CD4-positive, alpha-beta T cell treated with Interleukin-15 for 1 hour (primary cell): Measurements from ENCODE around the gene B3GALT6.

Source experiments
- DNase-seq: peaks from one replicate; pipeline ENCODE4 v3.0.0-alpha.2; 2020

The B3GALT6 gene

DNA sequence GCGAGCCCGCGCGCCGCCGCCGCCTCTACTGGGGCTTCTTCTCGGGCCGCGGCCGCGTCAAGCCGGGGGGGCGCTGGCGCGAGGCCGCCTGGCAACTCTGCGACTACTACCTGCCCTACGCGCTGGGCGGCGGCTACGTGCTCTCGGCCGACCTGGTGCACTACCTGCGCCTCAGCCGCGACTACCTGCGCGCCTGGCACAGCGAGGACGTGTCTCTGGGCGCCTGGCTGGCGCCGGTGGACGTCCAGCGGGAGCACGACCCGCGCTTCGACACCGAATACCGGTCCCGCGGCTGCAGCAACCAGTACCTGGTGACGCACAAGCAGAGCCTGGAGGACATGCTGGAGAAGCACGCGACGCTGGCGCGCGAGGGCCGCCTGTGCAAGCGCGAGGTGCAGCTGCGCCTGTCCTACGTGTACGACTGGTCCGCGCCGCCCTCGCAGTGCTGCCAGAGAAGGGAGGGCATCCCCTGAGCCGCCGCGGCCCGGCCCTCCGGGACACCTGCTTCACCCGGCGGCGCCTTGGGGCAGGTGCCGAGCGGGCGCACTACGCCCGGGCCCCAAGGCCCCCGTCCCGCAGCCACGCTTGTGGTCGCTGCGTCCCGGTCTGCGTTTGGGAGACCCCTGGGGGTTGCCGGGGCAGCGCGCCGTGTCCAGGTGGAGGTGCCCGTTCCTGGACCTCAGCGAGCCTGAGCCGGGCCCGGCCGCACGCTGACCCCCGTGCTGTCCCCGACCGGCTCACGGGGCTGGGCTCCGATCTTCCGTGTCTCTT lies 944 bp downstream of the B3GALT6 start:
- DNase-seq = no peak

DNA sequence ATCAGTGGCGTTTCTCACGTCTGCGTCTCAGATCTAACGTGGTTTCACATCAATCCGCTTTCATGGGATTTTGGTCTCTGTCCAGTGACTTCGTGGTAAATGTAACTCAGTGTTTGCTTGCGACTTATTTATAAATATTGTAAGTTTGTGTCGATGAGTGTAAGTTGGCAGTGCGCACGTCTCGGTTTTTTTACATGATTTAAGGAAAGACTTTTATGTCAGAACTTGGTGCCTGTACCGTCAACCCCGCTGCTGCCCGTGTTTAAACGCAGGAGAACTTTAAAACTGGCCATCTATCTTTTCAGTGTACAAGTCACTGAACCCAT lies 1.5 kb downstream of the B3GALT6 start:
- DNase-seq = no peak

- no peak for DNase-seq
These were observed 2.3 kb downstream of the B3GALT6 start for GRCh38 chr1:1234180-1234808.

DNA sequence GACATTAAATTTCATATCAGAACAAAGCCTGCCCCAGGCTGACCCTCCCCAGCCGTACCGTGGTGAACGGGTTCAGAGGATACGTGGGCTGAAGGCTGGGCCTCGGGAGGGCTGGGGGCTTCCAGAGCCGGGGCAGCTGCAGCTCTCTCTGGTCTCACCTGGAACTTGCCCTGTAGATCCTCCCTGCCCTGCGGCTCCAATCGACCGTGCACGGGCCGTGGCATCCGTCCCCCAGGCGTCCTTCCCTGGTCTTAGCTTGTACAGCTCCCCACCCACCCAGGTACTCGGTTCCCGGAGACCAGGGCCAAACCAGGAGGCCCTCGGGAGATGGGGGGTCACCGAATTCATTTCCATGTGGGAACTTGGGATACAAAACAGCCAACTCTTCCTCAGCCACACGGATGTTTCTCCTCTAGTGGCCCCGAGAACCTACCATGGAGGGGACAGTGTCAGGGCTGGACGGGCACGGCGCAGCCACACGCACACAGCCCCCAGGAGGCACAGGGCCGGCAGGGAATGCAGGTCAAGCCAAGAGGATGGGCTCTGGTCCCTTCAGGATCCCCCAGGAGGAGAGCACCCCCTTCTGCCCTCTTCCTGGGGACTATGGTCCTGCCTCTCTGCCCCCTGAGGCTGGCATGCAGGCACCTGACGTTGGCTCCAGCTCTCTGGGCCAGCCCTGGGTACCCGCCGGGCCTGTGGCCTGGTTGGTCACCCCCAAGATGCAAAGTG lies 3.1 kb downstream of the B3GALT6 start:
- DNase-seq = no peak

- DNase-seq = no peak
These were observed 4.2 kb downstream of the B3GALT6 start for GRCh38 chr1:1236176-1236763.

GRCh38 chr1:1236945-1237873 lies 5.2 kb downstream of the B3GALT6 start:
- DNase-seq = no peak

DNA sequence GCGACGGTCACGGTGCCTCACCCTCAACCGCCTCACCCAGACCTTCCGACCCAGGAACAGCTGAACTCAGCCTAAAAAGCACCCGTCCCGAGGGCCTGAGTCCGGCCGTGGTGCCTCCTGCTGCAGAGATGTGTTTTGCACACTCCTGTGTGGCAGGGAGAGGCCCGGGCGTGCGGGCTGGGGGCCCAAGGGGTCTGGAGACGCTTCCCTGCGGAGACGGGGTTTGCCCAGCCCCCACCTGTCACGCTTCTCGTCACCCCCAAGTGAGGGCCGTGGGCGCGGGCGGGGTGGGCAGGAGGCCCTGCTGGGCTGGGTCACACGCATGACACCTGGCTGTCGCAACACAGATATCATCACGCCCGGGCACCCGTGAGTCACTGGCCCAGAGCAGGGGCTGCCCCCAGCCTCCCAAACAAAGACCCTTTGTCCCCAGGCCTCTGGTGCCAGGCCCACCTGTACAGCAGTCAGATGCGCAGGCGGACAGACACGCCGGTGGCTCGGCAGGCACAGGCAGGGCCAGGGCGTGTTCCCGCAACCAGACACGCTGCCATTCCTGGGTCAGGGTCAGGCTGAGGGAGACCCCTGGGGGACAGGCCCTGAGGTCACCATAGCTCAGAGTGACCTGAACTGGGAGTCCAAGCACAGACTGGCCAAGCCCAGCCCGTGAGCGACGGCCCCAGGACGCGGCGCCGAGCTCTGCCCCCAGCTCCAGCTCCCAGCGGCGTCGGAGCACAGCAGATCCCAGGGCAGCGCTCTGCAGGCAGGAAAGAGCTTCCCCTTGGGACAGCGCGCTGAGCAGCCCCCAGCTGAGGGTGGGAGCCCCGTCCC lies 6.1 kb downstream of the B3GALT6 start:
- DNase-seq = no peak

GRCh38 chr1:1238702-1239178 lies 6.7 kb downstream of the B3GALT6 start:
- no peak for DNase-seq

DNA sequence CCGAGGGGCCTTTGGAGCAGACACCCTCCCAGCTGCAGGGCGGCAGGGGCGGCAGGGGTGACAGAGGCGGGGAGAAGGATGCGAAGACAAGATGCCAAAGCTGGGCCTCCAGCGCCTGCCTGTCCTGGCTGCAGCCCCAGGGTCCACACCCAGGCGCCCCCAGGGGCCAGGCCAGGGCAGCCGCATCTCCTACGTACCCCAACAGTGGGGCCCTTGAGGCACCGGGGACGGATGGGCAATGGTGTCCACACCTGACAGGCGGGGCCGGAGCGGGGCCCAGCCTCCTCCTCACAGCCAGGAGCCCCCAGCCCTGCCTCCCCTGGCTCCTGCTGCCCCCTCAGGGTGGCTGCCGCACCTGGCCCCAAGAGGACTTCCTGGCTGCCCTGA lies 7.2 kb downstream of the B3GALT6 start:
- no peak for DNase-seq

GRCh38 chr1:1239614-1240347 lies 7.7 kb downstream of the B3GALT6 start:
- DNase-seq = no peak

DNA sequence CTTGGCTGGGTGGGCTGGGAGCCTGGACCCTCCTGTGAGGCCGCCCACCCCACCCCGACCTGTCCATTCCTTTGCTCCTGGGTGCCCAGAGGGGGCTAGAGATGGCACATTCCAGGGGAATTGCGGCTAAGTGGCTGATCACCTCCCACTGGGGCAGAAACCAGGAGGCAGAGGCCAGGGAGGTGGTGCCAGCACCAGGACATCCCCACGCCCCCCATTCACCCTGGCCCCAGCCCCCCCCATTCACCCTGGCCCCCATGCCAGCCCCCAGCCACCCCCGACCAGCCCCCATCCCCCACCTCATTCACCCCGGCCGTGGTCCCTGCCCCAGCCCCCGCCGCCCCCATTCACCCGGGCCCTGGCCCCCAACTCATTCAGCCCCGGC lies 8.3 kb downstream of the B3GALT6 start:
- no peak for DNase-seq

GRCh38 chr1:1240822-1241587 lies 9.0 kb downstream of the B3GALT6 start:
- DNase-seq = no peak

- DNase-seq = no peak
These were observed 9.7 kb downstream of the B3GALT6 start for GRCh38 chr1:1241588-1242219.

DNA sequence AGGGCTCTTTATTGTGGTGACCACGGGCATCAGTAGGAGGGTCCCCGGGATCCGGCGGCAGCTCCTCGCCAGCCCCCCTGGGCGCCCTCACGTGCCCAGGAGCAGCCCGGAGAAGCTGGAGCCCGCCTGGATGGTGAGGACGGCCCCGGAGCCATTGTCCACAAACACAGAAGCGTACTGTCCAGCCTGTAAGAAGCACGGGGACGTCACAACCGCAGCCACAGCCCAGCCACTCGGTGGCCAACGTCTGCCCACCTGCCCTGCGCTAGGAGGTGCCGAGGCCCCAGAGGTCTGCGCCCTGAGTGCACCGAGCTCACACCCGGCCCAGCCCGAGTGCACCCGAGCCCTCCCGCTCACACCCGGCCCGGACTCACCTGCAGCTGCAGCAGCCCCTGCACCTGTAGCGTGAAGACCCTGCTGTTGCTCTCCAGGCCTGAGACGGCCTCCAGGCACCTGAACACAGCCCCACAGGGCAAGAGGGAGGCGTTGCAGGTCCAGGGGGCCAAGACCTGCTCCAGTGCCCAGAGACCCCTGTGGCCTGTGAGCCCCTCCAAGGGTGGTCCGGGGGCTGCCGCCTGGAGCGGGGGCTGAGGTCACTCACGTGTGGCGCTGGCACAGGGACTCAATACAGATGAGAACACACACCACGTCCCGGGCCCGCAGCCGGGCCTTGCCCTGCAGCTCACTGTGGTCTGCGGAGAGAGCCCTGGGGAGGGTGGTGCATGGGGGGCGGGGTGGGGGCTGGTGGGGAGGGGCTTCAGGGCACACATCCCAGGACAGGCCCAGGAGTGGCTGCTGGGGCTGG lies 10.6 kb downstream of the B3GALT6 start:
- DNase-seq = no peak

GRCh38 chr1:1243266-1243660 lies 11.2 kb downstream of the B3GALT6 start:
- no peak for DNase-seq

DNA sequence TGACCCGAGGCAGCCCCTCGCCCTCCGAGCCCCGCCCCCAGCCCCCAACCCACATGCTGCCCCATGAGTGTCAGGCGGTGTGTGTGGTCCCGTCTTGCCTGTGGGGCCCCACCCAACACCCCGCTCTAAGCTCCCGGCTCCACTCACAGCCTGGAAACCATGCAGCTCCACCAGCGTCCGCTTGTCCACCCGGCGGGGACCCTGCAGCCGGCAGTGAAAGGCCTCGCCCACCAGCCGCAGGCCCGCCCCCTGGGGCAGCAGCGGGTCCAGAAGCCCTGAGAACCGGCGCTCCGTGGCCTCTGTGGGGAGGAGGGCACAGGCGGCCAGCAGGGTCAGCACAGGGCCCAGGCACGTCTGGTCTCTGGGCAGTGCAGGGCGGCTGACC lies 11.8 kb downstream of the B3GALT6 start:
- no peak for DNase-seq

DNA sequence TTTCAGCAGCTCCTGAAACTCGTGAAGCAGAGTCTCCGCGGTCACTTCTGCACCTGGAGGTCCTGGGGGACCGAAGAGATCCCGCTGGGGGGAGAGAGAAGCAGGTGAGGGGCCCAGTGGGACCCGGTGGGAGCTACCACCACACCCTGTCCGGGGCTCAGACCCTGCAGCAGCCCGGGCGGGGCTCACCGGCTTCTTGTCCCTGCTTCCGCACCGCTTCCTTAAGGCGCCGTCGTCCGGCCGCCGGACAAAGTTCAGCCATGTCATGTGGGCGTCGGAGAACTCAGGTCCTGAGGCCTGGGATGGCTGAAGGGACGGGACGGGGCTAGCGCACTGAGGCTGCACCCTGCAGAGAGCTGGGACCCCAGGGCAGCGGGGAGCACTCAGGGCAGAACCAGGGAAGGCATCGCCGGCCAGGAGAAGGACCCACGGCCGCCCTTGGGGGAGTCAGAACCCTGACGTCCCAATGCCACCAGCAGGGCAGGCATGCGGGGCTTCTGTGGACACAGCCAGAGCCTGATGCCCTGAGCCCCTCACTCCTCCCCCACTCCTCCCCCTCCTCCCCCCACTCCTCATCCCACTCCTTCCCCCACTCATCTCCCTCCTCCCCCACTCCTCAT lies 12.3 kb downstream of the B3GALT6 start:
- DNase-seq = no peak

DNA sequence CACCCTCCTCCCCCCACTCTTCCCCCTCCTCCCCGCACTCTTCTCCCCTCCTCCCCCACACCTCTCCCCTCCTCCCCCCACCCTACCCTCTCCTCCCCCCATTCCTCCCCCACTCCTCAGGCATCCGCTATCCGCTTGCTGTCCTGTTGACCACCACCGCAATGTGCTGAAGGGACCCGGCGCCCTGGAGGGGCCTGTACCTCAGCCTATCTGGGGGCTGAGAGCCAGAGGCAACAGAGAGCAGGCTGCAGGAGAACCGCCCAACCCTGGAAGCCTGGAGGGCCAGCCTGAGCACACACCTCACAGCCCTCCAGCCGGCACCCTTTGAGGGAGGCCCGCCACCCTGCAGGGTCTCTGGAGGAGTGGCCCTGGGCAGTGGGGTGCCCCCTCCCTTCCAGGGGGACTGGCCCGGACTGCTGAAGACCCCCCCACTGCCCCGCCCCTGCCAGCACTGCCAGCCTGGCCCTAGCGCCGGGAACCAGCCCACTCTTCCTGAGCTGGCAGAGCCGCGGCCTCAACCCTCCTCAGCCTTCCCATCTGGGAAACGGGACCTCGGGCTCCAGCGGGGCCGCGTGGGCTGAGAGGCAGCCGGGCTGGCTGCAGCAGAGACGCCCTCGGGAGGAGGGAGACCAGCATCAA lies 13.3 kb downstream of the B3GALT6 start:
- DNase-seq = no peak
